Measurements from ENCODE around the gene RPA3. TPM values are rescaled to one million over a fixed set of nuclear protein-coding genes. Genes with fewer than 3 reads are reported as not detected.

The RPA3 gene
- total RNA-seq, 1 donor from 2014 or later, result 10.9 TPM

DNA sequence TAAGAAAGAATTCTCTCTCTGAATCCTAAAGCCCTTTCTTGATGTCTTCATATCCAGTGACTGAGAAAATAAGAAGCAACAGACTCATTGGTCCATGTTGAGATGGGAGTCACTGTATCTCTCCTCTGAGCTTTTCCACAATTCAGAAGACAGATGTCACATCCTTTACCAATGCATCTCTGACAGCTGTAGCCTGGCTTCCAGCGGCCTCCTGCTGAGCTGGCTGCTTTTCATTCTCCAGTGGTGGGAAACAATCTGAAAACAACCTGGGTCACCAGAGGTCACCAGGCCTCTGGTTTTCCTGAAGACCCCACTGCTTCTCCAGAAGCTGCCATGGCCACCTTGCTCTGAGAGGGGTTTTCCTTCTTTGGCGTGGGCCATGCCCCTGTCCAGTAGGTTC, 18.3 kb upstream of the RPA3 start:
- DNase-seq (ENCODE audit: extremely low read depth, low read depth, low spot score), result no peak

- no peak for DNase-seq (ENCODE audit: extremely low read depth, low read depth, low spot score)
Measured at GRCh38 chr7:7732621-7733281, 14.3 kb upstream of the RPA3 start.

DNA sequence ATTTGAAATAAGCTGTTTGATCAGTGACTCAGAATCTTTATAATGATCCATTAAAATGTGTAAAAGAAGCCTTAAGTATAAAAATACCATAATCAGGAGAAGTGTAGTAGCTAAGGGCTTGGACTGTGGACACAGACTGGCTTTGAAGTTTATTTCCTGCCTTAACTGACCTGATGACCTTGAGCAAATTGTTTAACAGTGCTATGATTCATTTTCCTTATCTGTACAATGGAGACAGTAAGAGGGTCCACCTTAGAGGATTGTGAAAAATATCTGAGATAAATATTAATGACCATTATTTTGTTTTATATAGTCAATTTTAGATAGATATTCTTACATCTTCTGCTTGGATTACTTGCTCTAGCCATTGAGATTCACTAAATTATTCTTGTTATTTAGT, 13.3 kb upstream of the RPA3 start:
- peak; percentile 9 for DNase-seq (ENCODE audit: extremely low read depth, low read depth, low spot score)

- DNase-seq (ENCODE audit: extremely low read depth, low read depth, low spot score), result no peak
Measured at GRCh38 chr7:7720750-7721621, 2.6 kb upstream of the RPA3 start.

DNA sequence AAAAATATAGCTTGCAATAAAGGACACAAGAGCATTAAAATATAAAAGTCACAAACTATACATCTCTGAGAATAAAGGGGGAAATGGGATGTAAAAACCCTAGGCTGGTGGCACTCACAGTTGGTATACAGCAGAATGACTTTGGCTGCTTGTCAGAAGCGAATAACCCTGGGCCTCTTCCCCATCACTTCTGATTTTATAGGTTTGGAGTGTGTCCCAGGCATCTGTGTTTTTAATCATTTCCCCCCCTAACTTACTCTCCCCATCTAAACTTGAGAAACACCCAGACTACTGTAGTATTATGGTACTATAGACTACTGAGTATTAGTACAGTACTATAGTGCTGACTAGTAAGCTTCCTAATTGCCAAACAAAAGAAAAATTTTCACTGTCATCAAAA, 1.8 kb upstream of the RPA3 start:
- DNase-seq (ENCODE audit: extremely low read depth, low read depth, low spot score), result no peak

GRCh38 chr7:7719236-7719635, 829 bp upstream of the RPA3 start:
- DNase-seq (ENCODE audit: extremely low read depth, low read depth, low spot score), result peak; percentile 10

DNA sequence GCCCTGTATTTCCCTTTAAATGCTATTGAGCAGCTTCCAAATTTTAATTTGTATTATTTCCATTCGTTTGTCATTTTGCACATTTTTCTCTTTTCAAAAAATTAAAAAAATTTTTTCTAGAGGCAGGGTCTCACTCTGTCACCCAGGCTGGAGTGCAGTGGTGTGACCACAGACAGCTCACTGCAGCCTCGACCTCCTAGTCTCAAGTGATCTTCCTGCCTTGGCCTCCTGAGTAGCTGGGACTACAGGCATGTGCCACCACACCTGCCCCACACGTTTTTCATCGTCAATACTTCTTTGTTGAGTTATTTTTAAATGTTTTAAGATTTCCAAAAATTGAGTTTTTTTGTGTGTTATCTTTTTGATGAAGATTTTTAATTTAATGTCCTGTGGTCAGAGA, 4.7 kb downstream of the RPA3 start:
- DNase-seq (ENCODE audit: extremely low read depth, low read depth, low spot score), result no peak

DNA sequence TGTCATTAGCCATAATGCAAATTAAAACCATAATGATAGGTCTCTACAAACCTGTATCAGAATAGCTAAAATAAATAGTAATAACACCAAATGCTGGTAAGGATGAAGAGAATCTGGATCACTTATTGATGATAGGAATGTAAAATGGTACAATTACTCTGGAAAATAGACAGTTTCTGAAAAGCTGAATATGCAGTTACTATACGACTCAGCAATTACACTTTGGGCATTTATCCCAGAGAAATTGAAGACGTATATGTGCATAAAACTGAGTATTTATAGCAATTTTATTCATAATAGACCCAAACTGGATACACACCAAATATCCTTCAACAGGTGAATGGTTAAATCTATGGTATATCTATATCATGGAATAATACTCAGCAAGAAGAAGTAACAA, 7.9 kb downstream of the RPA3 start:
- no peak for DNase-seq (ENCODE audit: extremely low read depth, low read depth, low spot score)

GRCh38 chr7:7709291-7709690, 9.1 kb downstream of the RPA3 start:
- DNase-seq (ENCODE audit: extremely low read depth, low read depth, low spot score), result no peak

DNA sequence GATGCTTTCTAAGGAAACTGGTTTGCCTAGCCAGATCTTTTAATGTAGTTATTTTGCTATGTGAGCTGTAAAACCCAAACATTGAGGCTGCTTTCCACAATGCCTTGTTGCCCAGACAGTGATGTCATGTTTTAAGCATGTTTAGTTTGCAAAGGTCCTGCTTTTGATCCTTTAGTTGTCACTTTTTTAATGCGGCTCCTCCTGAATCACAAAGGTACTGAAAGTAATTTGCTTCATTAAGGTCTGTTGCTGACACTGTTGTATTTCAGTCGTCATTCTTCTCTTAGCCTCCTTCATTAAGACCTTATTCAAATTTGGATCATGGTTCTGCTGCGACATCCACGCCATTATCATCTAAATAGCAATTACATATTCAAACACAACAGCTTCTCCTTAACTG, 10.6 kb downstream of the RPA3 start:
- no peak for DNase-seq (ENCODE audit: extremely low read depth, low read depth, low spot score)

GRCh38 chr7:7707246-7707645, 11.2 kb downstream of the RPA3 start:
- DNase-seq (ENCODE audit: extremely low read depth, low read depth, low spot score), result no peak

GRCh38 chr7:7706556-7707172, 11.7 kb downstream of the RPA3 start:
- no peak for DNase-seq (ENCODE audit: extremely low read depth, low read depth, low spot score)

DNA sequence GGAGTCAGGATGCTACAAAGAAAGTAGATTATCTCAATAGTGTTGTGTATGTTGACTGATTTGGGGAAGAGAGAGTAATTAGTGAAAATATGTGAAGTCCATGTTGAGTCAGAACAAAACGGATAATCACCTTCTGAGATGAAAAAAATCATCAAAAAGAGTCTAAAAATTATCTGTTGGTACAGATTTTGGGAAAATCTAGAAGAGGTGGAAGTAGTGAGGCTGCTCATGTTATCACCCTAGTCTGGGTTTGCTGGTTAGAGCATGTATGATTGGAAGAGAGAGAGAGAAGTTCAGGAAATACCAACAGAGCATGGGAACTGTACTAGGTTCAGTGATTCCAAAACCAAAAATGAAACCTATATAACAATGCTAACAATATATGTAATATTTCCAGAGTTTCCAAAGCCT, 12.3 kb downstream of the RPA3 start:
- no peak for DNase-seq (ENCODE audit: extremely low read depth, low read depth, low spot score)

GRCh38 chr7:7705318-7705717, 13.1 kb downstream of the RPA3 start:
- DNase-seq (ENCODE audit: extremely low read depth, low read depth, low spot score), result no peak

DNA sequence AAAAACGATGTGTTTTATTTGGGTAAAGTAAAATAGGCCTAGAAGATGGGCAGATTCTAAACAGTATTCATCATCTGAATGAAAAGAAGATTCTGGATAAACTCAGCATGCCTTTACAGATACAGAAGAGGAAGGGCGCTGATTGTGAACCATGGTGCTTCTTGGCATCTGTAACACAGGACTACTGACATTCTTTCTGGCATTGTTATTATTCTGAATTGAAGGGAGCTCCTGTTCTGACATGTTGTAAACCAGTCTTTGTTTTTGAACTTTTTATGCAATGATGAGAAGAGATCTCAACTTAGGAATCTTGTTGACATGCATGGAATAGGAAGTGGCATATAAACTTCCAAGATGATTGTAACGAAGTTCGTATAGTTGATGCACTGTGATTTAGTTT, 13.5 kb downstream of the RPA3 start:
- DNase-seq (ENCODE audit: extremely low read depth, low read depth, low spot score), result no peak

- DNase-seq (ENCODE audit: extremely low read depth, low read depth, low spot score), result no peak
Measured at GRCh38 chr7:7703427-7703826, 15.0 kb downstream of the RPA3 start.

- DNase-seq (ENCODE audit: extremely low read depth, low read depth, low spot score), result no peak
Measured at GRCh38 chr7:7702826-7703225, 15.6 kb downstream of the RPA3 start.

DNA sequence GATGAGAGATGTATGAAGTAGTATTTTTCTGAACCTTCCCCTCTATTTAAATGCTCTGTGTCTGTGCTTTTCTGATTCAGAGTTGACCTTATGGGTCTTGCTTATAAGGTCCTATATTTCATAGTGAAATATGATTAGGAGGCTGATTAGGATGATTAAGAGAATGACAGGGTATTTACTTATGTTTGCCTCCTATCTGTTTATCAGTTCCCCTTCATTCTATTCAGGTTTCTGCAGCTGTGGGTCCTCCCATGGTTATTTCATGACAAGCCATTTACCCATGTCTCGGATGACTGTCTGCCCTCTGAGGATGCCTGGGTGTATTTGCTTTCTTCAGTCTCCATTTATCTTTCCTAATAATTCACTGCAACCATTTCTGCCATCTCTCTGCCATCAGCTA, 16.9 kb downstream of the RPA3 start:
- no peak for DNase-seq (ENCODE audit: extremely low read depth, low read depth, low spot score)

- DNase-seq (ENCODE audit: extremely low read depth, low read depth, low spot score), result no peak
Measured at GRCh38 chr7:7699970-7700369, 18.4 kb downstream of the RPA3 start.

DNA sequence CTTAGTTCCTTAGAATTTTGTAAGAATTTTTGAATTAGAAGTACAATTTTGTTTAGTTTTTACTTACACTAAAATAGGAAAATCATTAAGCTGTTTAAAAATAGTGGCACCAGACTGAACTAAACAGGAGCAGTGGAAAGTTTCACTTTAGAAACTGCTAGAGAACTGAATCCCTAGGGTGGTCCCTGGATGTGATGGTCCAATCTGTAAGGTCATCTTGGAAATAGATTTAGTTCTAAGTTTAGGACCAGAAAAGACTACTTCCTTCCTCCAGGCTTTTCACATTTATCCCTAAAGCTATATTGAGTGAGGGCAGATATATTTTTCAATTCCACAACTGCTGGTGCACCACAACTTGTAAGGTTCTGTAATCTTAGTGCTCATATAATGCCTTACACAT, 19.0 kb downstream of the RPA3 start:
- DNase-seq (ENCODE audit: extremely low read depth, low read depth, low spot score), result no peak

GRCh38 chr7:7698930-7699329, 19.5 kb downstream of the RPA3 start:
- no peak for DNase-seq (ENCODE audit: extremely low read depth, low read depth, low spot score)
